A549 (cell line): ENCODE results near the gene DLG2. TPM values are rescaled to one million over a fixed set of nuclear protein-coding genes. Genes with fewer than 3 reads are reported as not detected.

Source experiments
- ATAC-seq, 2 experiments: fragments of 200-7000 bp in 1 of 2; fragments of >200 bp in 1 of 2; cut with Nextera tagmentation in 1 of 2; cut with Tn5 transposase in 1 of 2; 3 replicates each; pipeline versions ENCODE4 v1.8.0 to v1.9.1; 2018 to 2020; ENCODE audit warnings: mild to moderate bottlenecking in 1 of 2, moderate library complexity in 1 of 2
- CTCF ChIA-PET: fragments of 300-600 bp; sonication (Branson Sonifier 250); formaldehyde crosslinking; extraction: SDS; loops from one replicate; lab custom pipeline; 2021; ENCODE audit warnings: antibody characterized with exemption, inconsistent platforms; lab: Yijun Ruan, JAX
- POLR2A ChIA-PET: fragments of 350-600 bp; formaldehyde crosslinking; extraction: SDS; loops from one replicate; lab custom pipeline; 2021; ENCODE audit warnings: antibody characterized with exemption, inconsistent platforms; lab: Yijun Ruan, JAX
- DNase-seq, 2 experiments: peaks; one replicate each; pipeline versions ENCODE4 v3.0.0 to v3.0.0-alpha.2; 2011 to 2016; ENCODE audit warnings: low read depth in 1 of 2, low spot score in 1 of 2
- FAIRE-seq: peaks from 2 replicates; lab custom pipeline; 2011; peaks lifted over from hg19 to GRCh38; lab: Jason Lieb, UNC
- H3K27ac ChIP-seq, 2 experiments: fragments of >200 bp; sonication (Bioruptor Twin); formaldehyde crosslinking; 3 replicates each; pipeline ENCODE4 v1.5.1; 2016 to 2017
- H3K4me1 ChIP-seq: fragments of >200 bp; sonication (Bioruptor Twin); formaldehyde crosslinking; 3 replicates; pipeline ENCODE4 v1.6.1; 2016
- H3K4me2 ChIP-seq: fragments of >200 bp; sonication (Bioruptor Twin); formaldehyde crosslinking; 3 replicates; pipeline ENCODE4 v1.6.1; 2016
- H3K4me3 ChIP-seq: fragments of >200 bp; sonication (Bioruptor Twin); formaldehyde crosslinking; 3 replicates; pipeline ENCODE4 v1.5.1; 2016
- H3K9me3 ChIP-seq: fragments of >200 bp; sonication (Bioruptor Twin); formaldehyde crosslinking; 3 replicates; pipeline ENCODE4 v1.6.1; 2016
- BCL3 ChIP-seq: fragments of >200 bp; sonication (Bioruptor Twin); formaldehyde crosslinking; IDR thresholded peaks from 3 replicates; pipeline ENCODE4 v1.6.1; 2016
- CHD2 ChIP-seq: fragments of 150-350 bp; IDR thresholded peaks from 2 replicates; pipeline ENCODE4 v1.6.1; 2014; ENCODE audit warnings: low read length; ENCODE audit not compliant: partially characterized antibody
- CHD4 ChIP-seq: fragments of 200-600 bp; sonication (generic); IDR thresholded peaks from 2 replicates; pipeline ENCODE4 v1.6.1; 2016; ENCODE audit warnings: antibody characterized with exemption, mild to moderate bottlenecking, borderline replicate concordance
- CTCF ChIP-seq: fragments of >200 bp; sonication (Bioruptor Twin); formaldehyde crosslinking; IDR thresholded peaks from 3 replicates; pipeline ENCODE4 v1.5.1; 2016
- ELK1 ChIP-seq: fragments of 150-350 bp; IDR thresholded peaks from 2 replicates; pipeline ENCODE4 v1.6.1; 2014; ENCODE audit warnings: low read depth, mild to moderate bottlenecking, low read length
- EP300 ChIP-seq, 2 experiments: fragments of >200 bp; sonication (Bioruptor Twin); formaldehyde crosslinking; IDR thresholded peaks; 2 replicates in 1 of 2; 3 replicates in 1 of 2; pipeline ENCODE4 v1.6.1; 2016 to 2017
- ESRRA ChIP-seq: fragments of 150-350 bp; IDR thresholded peaks from 2 replicates; pipeline ENCODE4 v1.6.1; 2014; ENCODE audit warnings: mild to moderate bottlenecking, low read length, borderline replicate concordance
- FOXS1 ChIP-seq: fragments of 250-450 bp; sonication (Bioruptor Pico); IDR thresholded peaks from 2 replicates; pipeline ENCODE4 v1.5.0; 2020; ENCODE audit warnings: mild to moderate bottlenecking, moderate library complexity
- JUNB ChIP-seq: fragments of >200 bp; sonication (Bioruptor Twin); formaldehyde crosslinking; IDR thresholded peaks from 2 replicates; pipeline ENCODE4 v1.6.1; 2016
- KDM1A ChIP-seq: fragments of 200-600 bp; sonication (generic); IDR thresholded peaks from 2 replicates; pipeline ENCODE4 v1.6.1; 2016; ENCODE audit warnings: low read depth, mild to moderate bottlenecking
- KDM5A ChIP-seq: fragments of 200-600 bp; sonication (generic); IDR thresholded peaks from 2 replicates; pipeline ENCODE4 v1.6.1; 2016; ENCODE audit warnings: antibody characterized with exemption, mild to moderate bottlenecking
- MAZ ChIP-seq: fragments of 150-350 bp; IDR thresholded peaks from 2 replicates; pipeline ENCODE4 v1.6.1; 2014; ENCODE audit warnings: antibody characterized with exemption, low read depth, low read length, borderline replicate concordance
- NFE2L2 ChIP-seq: fragments of 150-350 bp; conservative IDR thresholded peaks from 2 replicates; pipeline ENCODE4 v1.6.1; 2014; ENCODE audit warnings: low read length
- NPAS2 ChIP-seq: fragments of 250-450 bp; sonication (Bioruptor Pico); IDR thresholded peaks from 2 replicates; pipeline ENCODE4 v1.8.0; 2022; ENCODE audit warnings: mild to moderate bottlenecking, moderate library complexity, borderline replicate concordance
- PHF8 ChIP-seq: fragments of 200-600 bp; sonication (generic); IDR thresholded peaks from 2 replicates; pipeline ENCODE4 v1.6.1; 2016; ENCODE audit warnings: low read depth, mild to moderate bottlenecking, antibody characterized with exemption, moderate library complexity, borderline replicate concordance
- POLR2A ChIP-seq: IDR thresholded peaks from 2 replicates; pipeline ENCODE4 v1.6.1; 2012; ENCODE audit warnings: mild to moderate bottlenecking, low read length
- RARB ChIP-seq: fragments of 250-450 bp; sonication (Bioruptor Pico); IDR thresholded peaks from 2 replicates; pipeline ENCODE4 v1.8.0; 2021; ENCODE audit warnings: mild to moderate bottlenecking, moderate library complexity
- RCOR1 ChIP-seq: fragments of 150-350 bp; IDR thresholded peaks from 2 replicates; pipeline ENCODE4 v1.6.1; 2014; ENCODE audit warnings: antibody characterized with exemption, low read length, low read depth
- RFX5 ChIP-seq: fragments of 450-650 bp; IDR thresholded peaks from 2 replicates; pipeline ENCODE4 v1.7.1; 2014; ENCODE audit warnings: antibody characterized with exemption, mild to moderate bottlenecking, moderate library complexity
- RNF2 ChIP-seq: fragments of 200-600 bp; sonication (generic); IDR thresholded peaks from 2 replicates; pipeline ENCODE4 v1.6.1; 2016; ENCODE audit warnings: low read depth, mild to moderate bottlenecking, antibody characterized with exemption, moderate library complexity, borderline replicate concordance
- SMC3 ChIP-seq: fragments of >200 bp; sonication (Bioruptor Twin); formaldehyde crosslinking; IDR thresholded peaks from 3 replicates; pipeline ENCODE4 v1.6.1; 2018; ENCODE audit warnings: inconsistent platforms
- TP53 ChIP-seq: fragments of 250-450 bp; sonication (Bioruptor Pico); IDR thresholded peaks from 2 replicates; pipeline ENCODE4 v1.5.0; 2021; ENCODE audit warnings: mild to moderate bottlenecking, moderate library complexity
- WGBS: methylation state at CpG from one replicate; pipeline ENCODE4 v1.1.6; 2017; ENCODE audit errors: missing lambda C conversion rate; 5-methylcytosine and 5-hydroxymethylcytosine counted together
- polyA plus RNA-seq, 4 experiments: library from polyadenylated mRNA; depleted of rRNA in 3 of 4; stranded (reverse); fragments of >200 nt; fragmentation: RNase III in 1 of 4; extraction: RNeasy Plus Mini Kit Qiagen cat#74134 plus additional on column Dnase treatment in 1 of 4; gene quantifications; 2 replicates in 3 of 4; 3 replicates in 1 of 4; pipeline ENCODE4 v1.2.3, GENCODE V29; 2011 to 2017

The DLG2 gene
- polyA plus RNA-seq, 2 of the 4 experiments (the other 2 are of a cell fraction) = 0.26 to 0.79 TPM

GRCh38 chr11:83493917-83494316 is 2133.2 kb downstream of the DLG2 start:
- ATAC-seq (no peak), DNase-seq (no peak)
- H3K4me3 ChIP-seq = no peak overlapping the region
- no peak overlapping the region for H3K27ac ChIP-seq
- 8% methylated on average over 1 of the region's 1 CpG for WGBS
- ChIA-PET CTCF (no interaction called here), POLR2A (no interaction called here)
- H3K4me1 ChIP-seq = no peaks in the 10 kb centered on the region
- TF ChIP-seq POLR2A = no peak
- TF ChIP-seq CHD2 = no peak
- TF ChIP-seq KDM1A = no peak
- no peak for TF ChIP-seq FOXS1 (CRISPR knock-in tag)
- TF ChIP-seq EP300 (IDR thresholded peaks at IDR 0.05) = no peak
- no peak for TF ChIP-seq BCL3
- no peak for TF ChIP-seq CTCF
- TF ChIP-seq, all 56 proteins: peak for 0
- Histone ChIP-seq H3K9me3 (no peaks in the 10 kb centered on the region), H3K4me2 (no peak overlapping the region)
- no peak for FAIRE-seq

GRCh38 chr11:83493034-83493433 is 2134.1 kb downstream of the DLG2 start:
- TF ChIP-seq CHD4 (no peak), NPAS2 (CRISPR knock-in tag) (no peak), ESRRA (no peak)
- POLR2A ChIA-PET = no interaction called here
- DNase-seq = no peak
- no peaks in the 10 kb centered on the region for H3K9me3 ChIP-seq
- H3K4me2 ChIP-seq = no peak overlapping the region
- H3K4me3 ChIP-seq = no peak overlapping the region
- no peak overlapping the region for H3K27ac ChIP-seq
- WGBS = 0% methylated on average over 1 of the region's 1 CpG
- no peak for ATAC-seq
- no peaks in the 10 kb centered on the region for H3K4me1 ChIP-seq
- no peak for FAIRE-seq
- CTCF ChIA-PET = no interaction called here

- 7% methylated on average over 6 of the region's 6 CpGs for WGBS
Measured at GRCh38 chr11:83483808-83484207, 2143.3 kb downstream of the DLG2 start.

More at GRCh38 chr11:83483808-83484207, 2143.3 kb downstream of the DLG2 start:
- FAIRE-seq (no peak), DNase-seq (no peak), ATAC-seq (no peak)
- ChIA-PET CTCF (no interaction called here), POLR2A (no interaction called here)
- Histone ChIP-seq H3K4me1 (no peaks in the 10 kb centered on the region), H3K4me2 (no peak overlapping the region), H3K27ac (no peak overlapping the region), H3K9me3 (no peaks in the 10 kb centered on the region), H3K4me3 (no peak overlapping the region)
- TF ChIP-seq RARB (CRISPR knock-in tag) (no peak), EP300 (IDR thresholded peaks at IDR 0.05) (no peak), TP53 (CRISPR knock-in tag) (no peak), RCOR1 (no peak), KDM5A (no peak), SMC3 (no peak), RNF2 (no peak), RFX5 (no peak), NFE2L2 (no peak), NPAS2 (CRISPR knock-in tag) (no peak), BCL3 (no peak), CTCF (no peak), JUNB (no peak), ELK1 (no peak), ESRRA (no peak), MAZ (no peak), CHD4 (no peak), PHF8 (no peak)
